HepG2 (cell line): ENCODE measurements around the gene RANBP2. TPM values are rescaled to one million over a fixed set of nuclear protein-coding genes. Genes with fewer than 3 reads are reported as not detected.

Experiments
- ATAC-seq: fragments of 200-7000 bp; cut with Tn5 transposase; 3 replicates; pipeline ENCODE4 v1.9.1; 2020; ENCODE audit warnings: mild to moderate bottlenecking, moderate library complexity
- BruUV-seq: library from RNA; stranded (reverse); fragments of 400-500 nt; replicated peaks from 2 replicates; lab custom pipeline; 2021; lab: Mats Ljungman, UMichigan
- CTCF ChIA-PET: fragments of 300-600 bp; formaldehyde crosslinking; extraction: SDS; loops from one replicate; lab custom pipeline; 2021; ENCODE audit warnings: low total read pairs, inconsistent platforms, low intra/inter-chr PET ratio; lab: Yijun Ruan, JAX
- POLR2A ChIA-PET: fragments of 350-600 bp; sonication (Branson Sonifier 250); formaldehyde crosslinking; loops from one replicate; lab custom pipeline; 2020; ENCODE audit warnings: antibody characterized with exemption, inconsistent platforms; lab: Yijun Ruan, JAX
- DNase-seq: peaks from one replicate; pipeline ENCODE4 v3.0.0-alpha.2; 2015; ENCODE audit warnings: low spot score
- FAIRE-seq: peaks from 3 replicates; lab custom pipeline; 2011; peaks lifted over from hg19 to GRCh38; lab: Jason Lieb, UNC
- H2AFZ ChIP-seq: one replicate; pipeline ENCODE4 v1.6.1; 2011; ENCODE audit warnings: low read length, inconsistent platforms
- H3K27ac ChIP-seq: fragments of 300-600 bp; 3 replicates; pipeline ENCODE4 v1.8.0; 2011; ENCODE audit warnings: mixed run types, mild to moderate bottlenecking, mixed read lengths, low read length, inconsistent platforms; ENCODE audit not compliant: insufficient read depth; ENCODE audit errors: extremely low read length
- H3K27me3 ChIP-seq, 2 experiments: fragments of 200-600 bp in 1 of 2; 2 replicates in 1 of 2; 3 replicates in 1 of 2; pipeline versions ENCODE4 v1.6.0 to v1.8.0; 2011; ENCODE audit warnings: low read length in 2 of 2, mild to moderate bottlenecking in 2 of 2, moderate library complexity in 2 of 2, inconsistent platforms in 1 of 2; ENCODE audit not compliant: insufficient read depth in 2 of 2, control insufficient read depth in 1 of 2
- H3K36me3 ChIP-seq, 2 experiments: fragments of 200-600 bp in 1 of 2; replicated peaks in 1 of 2; 2 replicates in 1 of 2; 3 replicates in 1 of 2; pipeline versions ENCODE4 v1.5.1 to v1.8.0; 2011; ENCODE audit warnings: low read length in 2 of 2, inconsistent platforms in 1 of 2; ENCODE audit not compliant: insufficient read depth in 2 of 2, control insufficient read depth in 1 of 2
- H3K4me1 ChIP-seq: 2 replicates; pipeline ENCODE4 v1.5.1; 2012; ENCODE audit warnings: low read length, inconsistent platforms; ENCODE audit not compliant: insufficient read depth
- H3K4me2 ChIP-seq: 2 replicates; pipeline ENCODE4 v1.6.0; 2011; ENCODE audit warnings: low read depth, low read length, inconsistent platforms
- H3K4me3 ChIP-seq, 3 experiments: fragments of 200-600 bp in 1 of 3; sonication (generic), shearing (Covaris generic) in 1 of 3; replicated peaks in 1 of 3; 2 replicates each; pipeline ENCODE4 v1.5.1; 2011 to 2016; ENCODE audit warnings: low read length in 3 of 3, inconsistent platforms in 2 of 3, low read depth in 2 of 3, mild to moderate bottlenecking in 2 of 3, control low read depth in 1 of 3, mixed read lengths in 1 of 3; ENCODE audit not compliant: insufficient read depth in 1 of 3
- H3K79me2 ChIP-seq: one replicate; pipeline ENCODE4 v1.6.1; 2011; ENCODE audit warnings: low read length, inconsistent platforms; ENCODE audit not compliant: insufficient read depth
- H3K9ac ChIP-seq: 2 replicates; pipeline ENCODE4 v1.6.0; 2011; ENCODE audit warnings: mild to moderate bottlenecking, low read depth, low read length, inconsistent platforms; ENCODE audit not compliant: insufficient read depth
- H3K9me3 ChIP-seq: 2 replicates; pipeline ENCODE4 v1.5.1; 2012; ENCODE audit warnings: mild to moderate bottlenecking, low read length
- H4K20me1 ChIP-seq: 2 replicates; pipeline ENCODE4 v1.6.0; 2011; ENCODE audit warnings: inconsistent platforms, mild to moderate bottlenecking, low read length, moderate library complexity; ENCODE audit not compliant: insufficient read depth
- ARNT ChIP-seq: fragments of 450-650 bp; IDR thresholded peaks from 2 replicates; pipeline ENCODE4 v1.6.1; 2017
- BATF2 ChIP-seq: sonication (generic); formaldehyde crosslinking; IDR thresholded peaks from 2 replicates; pipeline ENCODE4 v1.8.0; 2022; ENCODE audit warnings: mild to moderate bottlenecking, missing genetic modification reagents, moderate library complexity
- CENPX ChIP-seq: sonication (generic); formaldehyde crosslinking; IDR thresholded peaks from 2 replicates; pipeline ENCODE4 v1.9.0; 2021; ENCODE audit warnings: mild to moderate bottlenecking, missing genetic modification reagents, moderate library complexity
- FOSL2 ChIP-seq: sonication (generic); formaldehyde crosslinking; IDR thresholded peaks from 2 replicates; pipeline ENCODE4 v1.4.0; 2020; ENCODE audit warnings: missing genetic modification reagents
- FOXO1 ChIP-seq: sonication (generic); formaldehyde crosslinking; IDR thresholded peaks from 2 replicates; pipeline ENCODE4 v1.4.0; 2020; ENCODE audit warnings: missing genetic modification reagents
- GZF1 ChIP-seq: sonication (generic); formaldehyde crosslinking; IDR thresholded peaks from 2 replicates; pipeline ENCODE4 v1.5.1; 2020; ENCODE audit warnings: mild to moderate bottlenecking, missing genetic modification reagents
- MED1 ChIP-seq: sonication (generic); formaldehyde crosslinking; IDR thresholded peaks from 2 replicates; pipeline ENCODE4 v1.4.0; 2020; ENCODE audit warnings: missing genetic modification reagents
- MLLT10 ChIP-seq: sonication (generic); formaldehyde crosslinking; IDR thresholded peaks from 2 replicates; pipeline ENCODE4 v1.4.0; 2020; ENCODE audit warnings: missing genetic modification reagents
- MTA1 ChIP-seq: sonication (generic); formaldehyde crosslinking; IDR thresholded peaks from 2 replicates; pipeline ENCODE4 v1.4.0; 2020; ENCODE audit warnings: missing genetic modification reagents, mild to moderate bottlenecking, borderline replicate concordance
- NPAS2 ChIP-seq: sonication (generic); formaldehyde crosslinking; IDR thresholded peaks from 2 replicates; pipeline ENCODE4 v1.8.0; 2022; ENCODE audit warnings: mild to moderate bottlenecking, missing genetic modification reagents, borderline replicate concordance
- RBM22 ChIP-seq: fragments of 200-400 bp; formaldehyde crosslinking; optimal IDR thresholded peaks from 2 replicates; pipeline ENCODE3; 2017; ENCODE audit warnings: mild to moderate bottlenecking, low read length, moderate library complexity
- RXRA ChIP-seq: sonication (generic); formaldehyde crosslinking; IDR thresholded peaks from 2 replicates; pipeline ENCODE4 v1.5.1; 2020; ENCODE audit warnings: missing genetic modification reagents
- SALL1 ChIP-seq: sonication (generic); formaldehyde crosslinking; IDR thresholded peaks from 2 replicates; pipeline ENCODE4 v1.8.0; 2022; ENCODE audit warnings: mild to moderate bottlenecking, missing genetic modification reagents
- ZBTB14 ChIP-seq: sonication (generic); formaldehyde crosslinking; IDR thresholded peaks from 2 replicates; pipeline ENCODE4 v1.4.0; 2020; ENCODE audit warnings: missing genetic modification reagents
- ZFP41 ChIP-seq: sonication (generic); formaldehyde crosslinking; IDR thresholded peaks from 2 replicates; pipeline ENCODE4 v1.4.0; 2020; ENCODE audit warnings: mild to moderate bottlenecking, missing genetic modification reagents, borderline replicate concordance
- ZFP90 ChIP-seq: sonication (generic); formaldehyde crosslinking; IDR thresholded peaks from 2 replicates; pipeline ENCODE4 v1.8.0; 2022; ENCODE audit warnings: missing genetic modification reagents, mild to moderate bottlenecking, inconsistent platforms, borderline replicate concordance
- ZNF160 ChIP-seq: sonication (generic); formaldehyde crosslinking; IDR thresholded peaks from 2 replicates; pipeline ENCODE4 v1.8.0; 2022; ENCODE audit warnings: mild to moderate bottlenecking, inconsistent platforms, missing genetic modification reagents
- ZNF589 ChIP-seq: sonication (generic); formaldehyde crosslinking; conservative IDR thresholded peaks from 2 replicates; pipeline ENCODE4 v1.8.0; 2022; ENCODE audit warnings: mild to moderate bottlenecking, moderate library complexity, missing genetic modification reagents
- ZNF674 ChIP-seq: sonication (generic); formaldehyde crosslinking; IDR thresholded peaks from 2 replicates; pipeline ENCODE4 v1.5.0; 2020; ENCODE audit warnings: low read depth, mild to moderate bottlenecking, missing genetic modification reagents
- ZNF737 ChIP-seq: sonication (generic); formaldehyde crosslinking; IDR thresholded peaks from 2 replicates; pipeline ENCODE4 v1.5.0; 2020; ENCODE audit warnings: missing genetic modification reagents, mild to moderate bottlenecking, borderline replicate concordance
- ZNF788 ChIP-seq: sonication (generic); formaldehyde crosslinking; IDR thresholded peaks from 2 replicates; pipeline ENCODE4 v1.5.0; 2020; ENCODE audit warnings: mild to moderate bottlenecking, missing genetic modification reagents, borderline replicate concordance
- ZNF850 ChIP-seq: sonication (generic); formaldehyde crosslinking; conservative IDR thresholded peaks from 2 replicates; pipeline ENCODE4 v1.9.0; 2021; ENCODE audit warnings: mild to moderate bottlenecking, missing genetic modification reagents
- in situ Hi-C: cut with HindIII; loops from 2 replicates; pipeline ENCODE4 v1.10.0; 2017; ENCODE audit warnings: low pct_unique_long_range_greater_than_20kb; ENCODE audit not compliant: extremely low pct_ligation_motif_present
- intact Hi-C: fragments of 100-400 bp; cut with micrococcal nuclease; formaldehyde crosslinking; loops from one replicate; pipeline ENCODE4 v1.10.0; 2022; ENCODE audit not compliant: unreplicated experiment
- polyA plus RNA-seq, 8 experiments: library from polyadenylated mRNA; depleted of rRNA in 3 of 8; stranded (reverse) in 7 of 8; unstranded in 1 of 8; fragments of >200 nt; fragmentation: Illumina TruSeq in 4 of 8; extraction: Trizol in 4 of 8; gene quantifications; 2 replicates each; pipeline versions ENCODE4 v1.2.1 to v1.2.3, GENCODE V29; 2011 to 2016; ENCODE audit warnings: low read depth in 4 of 8, missing spikeins in 1 of 8, mixed read lengths in 1 of 8; ENCODE audit not compliant: insufficient read depth in 1 of 8
- total RNA-seq, 5 experiments: library from RNA; depleted of rRNA; stranded (reverse); fragments of >200 nt; fragmentation: Illumina TruSeq; extraction: Trizol; gene quantifications; 2 replicates each; pipeline ENCODE4 v1.2.3, GENCODE V29; 2016; ENCODE audit warnings: low read depth in 1 of 5
- TF ChIP-seq, protein P1 (sequence below): sonication (generic); formaldehyde crosslinking; IDR thresholded peaks from 2 replicates; pipeline ENCODE4 v1.4.0; 2020; ENCODE audit warnings: missing genetic modification reagents, mild to moderate bottlenecking, borderline replicate concordance

Gene RANBP2
- total and polyA plus RNA-seq, 2 of the 13 experiments (the other 11 are each of a cell fraction or from before 2014, with no cell fraction given), result 12.2 to 87.0 TPM

DNA sequence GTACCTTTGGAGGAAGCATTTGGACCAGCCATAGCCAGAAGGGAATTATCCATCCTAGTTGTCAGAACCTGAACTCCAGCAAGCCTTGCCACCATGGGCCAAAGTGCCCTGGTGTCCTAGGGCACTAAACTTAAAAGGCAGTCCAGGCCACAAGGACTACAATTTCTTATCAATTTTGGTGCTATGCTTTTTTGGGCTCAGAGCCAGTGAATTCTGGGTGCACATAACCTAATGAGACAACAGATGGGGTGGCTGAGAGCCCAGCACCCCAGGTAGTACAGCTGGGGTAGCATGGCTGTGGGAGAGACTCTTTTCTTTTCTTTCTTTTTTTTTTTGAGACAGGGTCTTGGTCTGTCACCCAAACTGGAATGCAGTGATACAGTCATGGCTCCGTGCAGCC lies 14.4 kb upstream of the RANBP2 start (continued):
- TF ChIP-seq ARNT (no peak), ZNF160 (no peak), RXRA (CRISPR knock-in tag) (no peak), RBM22 (no peak)

GRCh38 chr2:108707300-108707699 lies 12.0 kb upstream of the RANBP2 start:
- no peaks in the 10 kb centered on the region for H4K20me1 ChIP-seq
- no peak overlapping the region for H3K4me2 ChIP-seq
- no peak overlapping the region for H3K4me3 ChIP-seq
- intact Hi-C loops (no loop called here), in situ Hi-C loops (no loop called here)
- FAIRE-seq (no peak), DNase-seq (no peak), ATAC-seq (no peak)
- ChIA-PET CTCF (no interaction called here), POLR2A (no interaction called here)
- no peak overlapping the region for H3K27ac ChIP-seq
- H3K9ac ChIP-seq, result no peak overlapping the region
- H3K36me3 ChIP-seq, result no peaks in the 10 kb centered on the region
- H3K9me3 ChIP-seq, result no peaks in the 10 kb centered on the region
- H3K79me2 ChIP-seq, result no peaks in the 10 kb centered on the region
- H3K4me1 ChIP-seq, result peaks cover 10% of the 10 kb centered on the region; the same call in 1 of the 2 replicates
- TF ChIP-seq ZNF674 (no peak), ZFP90 (no peak), FOSL2 (no peak), MED1 (CRISPR knock-in tag) (no peak), ZBTB14 (CRISPR knock-in tag) (no peak), FOXO1 (CRISPR knock-in tag) (no peak), ZNF737 (CRISPR knock-in tag) (no peak), ZNF589 (no peak), ZNF850 (CRISPR knock-in tag) (no peak), ZNF788 (CRISPR knock-in tag) (no peak), BATF2 (CRISPR knock-in tag) (no peak), CENPX (no peak), GZF1 (CRISPR knock-in tag) (no peak), ZFP41 (CRISPR knock-in tag) (no peak), NPAS2 (no peak), SALL1 (CRISPR knock-in tag) (no peak), MTA1 (CRISPR knock-in tag) (no peak), MLLT10 (CRISPR knock-in tag) (no peak)
- TF ChIP-seq, protein P1, sequence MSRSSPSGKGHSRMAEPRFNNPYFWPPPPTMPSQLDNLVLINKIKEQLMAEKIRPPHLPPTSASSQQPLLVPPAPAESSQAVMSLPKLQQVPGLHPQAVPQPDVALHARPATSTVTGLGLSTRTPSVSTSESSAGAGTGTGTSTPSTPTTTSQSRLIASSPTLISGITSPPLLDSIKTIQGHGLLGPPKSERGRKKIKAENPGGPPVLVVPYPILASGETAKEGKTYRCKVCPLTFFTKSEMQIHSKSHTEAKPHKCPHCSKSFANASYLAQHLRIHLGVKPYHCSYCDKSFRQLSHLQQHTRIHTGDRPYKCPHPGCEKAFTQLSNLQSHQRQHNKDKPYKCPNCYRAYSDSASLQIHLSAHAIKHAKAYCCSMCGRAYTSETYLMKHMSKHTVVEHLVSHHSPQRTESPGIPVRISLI (CRISPR knock-in tag), result no peak
- BruUV-seq, result no TSS peak
- H3K27me3 ChIP-seq, result no peaks in the 10 kb centered on the region; a peak in 1 of 5 replicates
- no peak overlapping the region for H2AFZ ChIP-seq
